Amygdala (tissue), 56 donors: Measurements from ENCODE around the gene TRIM21.
"Not testable (repeated sequence)": the region's sequence is repeated elsewhere in the genome, so short reads cannot be mapped to it uniquely, and the experiment has no call there.

Experiments
- DNase-seq, 56 donors: peaks; one replicate each; lab custom pipeline; 2025; lab: John Stamatoyannopoulos, UW

The TRIM21 gene

GRCh38 chr11:4393209-4393857 lies at the start of gene TRIM21:
TSS of gene TRIM21 (minus strand) at chr11:4393702. CDS start at chr11:4390409, 3,293 bp downstream.
- DNase-seq: peak in 50 of 56 donors; percentile 3 to 77 (median 44)

GRCh38 chr11:4441515-4441914 lies 48.0 kb upstream of the TRIM21 start:
- DNase-seq: no peak

- DNase-seq: no peak
These were observed 42.9 kb upstream of the TRIM21 start for GRCh38 chr11:4436411-4436810.

GRCh38 chr11:4433856-4434255 lies 40.4 kb upstream of the TRIM21 start:
- DNase-seq: no peak

- DNase-seq: no peak
These were observed 36.5 kb upstream of the TRIM21 start for GRCh38 chr11:4430051-4430450.

- no peak for DNase-seq
These were observed 24.9 kb upstream of the TRIM21 start for GRCh38 chr11:4418403-4418802.

GRCh38 chr11:4416816-4417215 lies 23.3 kb upstream of the TRIM21 start:
- no peak for DNase-seq

- no peak for DNase-seq
These were observed 22.8 kb upstream of the TRIM21 start for GRCh38 chr11:4416306-4416705.

GRCh38 chr11:4406206-4406605 lies 12.7 kb upstream of the TRIM21 start:
- not testable (repeated sequence) for DNase-seq

GRCh38 chr11:4393858-4394223 lies 339 bp upstream of the TRIM21 start:
- no peak for DNase-seq

- no peak for DNase-seq
These were observed 5.3 kb downstream of the TRIM21 start for GRCh38 chr11:4388221-4388620.

GRCh38 chr11:4385978-4386740 lies 7.3 kb downstream of the TRIM21 start:
- no peak for DNase-seq

- DNase-seq: no peak
These were observed 11.6 kb downstream of the TRIM21 start for GRCh38 chr11:4381901-4382300.

GRCh38 chr11:4375431-4376140 lies 17.9 kb downstream of the TRIM21 start:
- DNase-seq: no peak

- no peak for DNase-seq
These were observed 23.3 kb downstream of the TRIM21 start for GRCh38 chr11:4370166-4370565.

- DNase-seq: no peak
These were observed 25.2 kb downstream of the TRIM21 start, which contains the start of gene OR52B4 for GRCh38 chr11:4368286-4368685. TSS of gene OR52B4 (minus strand) at chr11:4368386. CDS start at chr11:4368295, 91 bp downstream.

GRCh38 chr11:4348142-4348541 lies 45.4 kb downstream of the TRIM21 start:
- not testable (repeated sequence) for DNase-seq

GRCh38 chr11:4345366-4345765 lies 48.1 kb downstream of the TRIM21 start:
- DNase-seq: not testable (repeated sequence)
